Endothelial cell of umbilical vein (primary cell): ENCODE measurements around the gene SH2D6.

ENCODE experiments used
- CTCF ChIP-seq, 2 donors: IDR thresholded peaks; 1 replicate in 1 of 2; 2 replicates in 1 of 2; pipeline ENCODE4 v1.5.1; 2011; ENCODE audit warnings: low read length in 2 of 2, mild to moderate bottlenecking in 2 of 2, moderate library complexity in 2 of 2, control low read depth in 1 of 2, inconsistent platforms in 1 of 2, low read depth in 1 of 2; ENCODE audit not compliant: insufficient read depth in 1 of 2; ENCODE audit errors: extremely low read depth in 1 of 2
- EZH2 ChIP-seq: IDR thresholded peaks from 2 replicates; pipeline ENCODE4 v1.6.1; 2012; ENCODE audit warnings: borderline replicate concordance, low read depth, mild to moderate bottlenecking, moderate library complexity, low read length, inconsistent platforms; ENCODE audit not compliant: severe bottlenecking
- FOS ChIP-seq: IDR thresholded peaks from 2 replicates; pipeline ENCODE4 v1.6.1; 2011; ENCODE audit warnings: mild to moderate bottlenecking, low read length, moderate library complexity, borderline replicate concordance; ENCODE audit not compliant: insufficient read depth
- JUN ChIP-seq: IDR thresholded peaks from 2 replicates; pipeline ENCODE4 v1.6.1; 2011; ENCODE audit warnings: borderline replicate concordance, low read depth; ENCODE audit not compliant: insufficient read length, insufficient read depth
- MAX ChIP-seq: IDR thresholded peaks from 2 replicates; pipeline ENCODE4 v1.6.1; 2011; ENCODE audit not compliant: insufficient read depth, insufficient read length
- MYC ChIP-seq: IDR thresholded peaks from one replicate; pipeline ENCODE4 v1.6.1; 2011; ENCODE audit warnings: mild to moderate bottlenecking, low read depth, low read length
- POLR2A ChIP-seq: IDR thresholded peaks from 2 replicates; pipeline ENCODE4 v1.6.1; 2012; ENCODE audit warnings: low read depth, mild to moderate bottlenecking, control low read depth, low read length
- POLR2AphosphoS5 ChIP-seq: IDR thresholded peaks from 2 replicates; pipeline ENCODE4 v1.6.1; 2012; ENCODE audit warnings: low read depth, mild to moderate bottlenecking, control low read depth, low read length, moderate library complexity; ENCODE audit not compliant: insufficient read depth

- TF ChIP-seq POLR2A: no peak
- no peak for TF ChIP-seq CTCF (IDR thresholded peaks at IDR 0.05; ENCODE audit: extremely low read depth in 1 of 2, insufficient read depth in 1 of 2, low read depth in 1 of 2, low read length in 2 of 2)
- TF ChIP-seq MAX: no peak
- no peak for TF ChIP-seq POLR2AphosphoS5
- TF ChIP-seq EZH2: no peak
- no peak for TF ChIP-seq JUN
- TF ChIP-seq FOS: no peak
- TF ChIP-seq MYC: no peak
Observed at GRCh38 chr2:85476624-85477023, 58.1 kb downstream of the SH2D6 start.
